ACC112 (cell line): Measurements from ENCODE around the gene LGI1.

Source experiments
- H2AFZ ChIP-seq: fragments of 200-600 bp; sonication (generic); one replicate; pipeline ENCODE4 v1.6.0; 2017; ENCODE audit warnings: antibody characterized with exemption, low read length; ENCODE audit not compliant: unreplicated experiment
- H3K27ac ChIP-seq: fragments of 200-600 bp; sonication (generic); 2 replicates; pipeline ENCODE4 v1.5.1; 2014; ENCODE audit warnings: low read depth, mild to moderate bottlenecking, antibody characterized with exemption, low read length, moderate library complexity
- H3K27me3 ChIP-seq: fragments of 200-600 bp; sonication (generic); 2 replicates; pipeline ENCODE4 v1.6.1; 2014; ENCODE audit warnings: mild to moderate bottlenecking, antibody characterized with exemption, low read length, moderate library complexity, mixed read lengths; ENCODE audit not compliant: insufficient read depth
- H3K36me3 ChIP-seq: fragments of 200-600 bp; sonication (generic); 2 replicates; pipeline ENCODE4 v1.6.1; 2016; ENCODE audit warnings: mild to moderate bottlenecking, antibody characterized with exemption, low read length, moderate library complexity, mixed read lengths; ENCODE audit not compliant: insufficient read depth
- H3K4me1 ChIP-seq: fragments of 200-600 bp; sonication (generic); one replicate; pipeline ENCODE4 v1.6.1; 2016; ENCODE audit warnings: low read length, mixed read lengths; ENCODE audit not compliant: insufficient read depth, unreplicated experiment, control insufficient read depth
- H3K4me3 ChIP-seq: fragments of 200-600 bp; sonication (generic); 2 replicates; pipeline ENCODE4 v1.5.1; 2014; ENCODE audit warnings: mild to moderate bottlenecking, low read depth, low read length
- H3K79me2 ChIP-seq: fragments of 200-600 bp; sonication (generic); one replicate; pipeline ENCODE4 v1.6.0; 2016; ENCODE audit warnings: low read length; ENCODE audit not compliant: control insufficient read depth, unreplicated experiment, insufficient read depth

Gene LGI1

GRCh38 chr10:93754761-93755160, 3.0 kb upstream of the LGI1 start:
- H3K4me1 ChIP-seq, result peaks cover 14% of the 10 kb centered on the region
- no peak overlapping the region for H3K27ac ChIP-seq
- H2AFZ ChIP-seq, result no peak overlapping the region
- no peaks in the 10 kb centered on the region for H3K79me2 ChIP-seq
- no peaks in the 10 kb centered on the region for H3K36me3 ChIP-seq
- no peak overlapping the region for H3K4me3 ChIP-seq
- 0 out of 2 replicates have a peak, but pooled peaks cover 3% of the 10 kb centered on the region for H3K27me3 ChIP-seq

GRCh38 chr10:93755443-93756116, 2.2 kb upstream of the LGI1 start:
- Histone ChIP-seq H3K36me3 (no peaks in the 10 kb centered on the region), H3K27ac (no peak overlapping the region), H3K4me3 (no peak overlapping the region), H3K79me2 (no peaks in the 10 kb centered on the region), H3K27me3 (0 out of 2 replicates have a peak, but pooled peaks cover 3% of the 10 kb centered on the region), H3K4me1 (peaks cover 14% of the 10 kb centered on the region), H2AFZ (no peak overlapping the region)

DNA sequence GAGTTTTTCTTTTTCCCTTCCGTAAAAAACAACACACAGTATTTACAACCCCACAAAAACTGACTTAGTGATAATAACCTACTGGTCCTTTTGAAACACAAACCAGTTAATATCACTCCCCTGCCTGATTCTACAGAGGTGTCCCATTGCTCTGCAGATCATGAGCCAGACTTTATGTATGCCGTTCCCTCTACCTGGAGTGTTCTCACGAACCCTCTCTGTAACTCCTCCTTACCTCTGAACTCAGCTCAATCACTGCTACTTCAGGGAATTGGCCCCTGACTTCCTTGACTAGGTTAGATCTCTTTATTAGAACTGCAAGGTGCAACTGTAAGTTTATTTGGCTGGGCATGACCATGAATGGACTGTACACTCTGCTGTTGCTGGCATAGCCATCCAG, 1.6 kb upstream of the LGI1 start:
- no peak overlapping the region for H3K4me3 ChIP-seq
- H3K79me2 ChIP-seq, result no peaks in the 10 kb centered on the region
- 0 out of 2 replicates have a peak, but pooled peaks cover 3% of the 10 kb centered on the region for H3K27me3 ChIP-seq
- H3K27ac ChIP-seq, result no peak overlapping the region
- H2AFZ ChIP-seq, result no peak overlapping the region
- H3K4me1 ChIP-seq, result peaks cover 14% of the 10 kb centered on the region
- H3K36me3 ChIP-seq, result no peaks in the 10 kb centered on the region

- Histone ChIP-seq H3K27me3 (peaks cover 4% of the 10 kb centered on the region; the same call in 1 of the 2 replicates), H3K36me3 (no peaks in the 10 kb centered on the region), H3K79me2 (no peaks in the 10 kb centered on the region), H3K4me3 (no peak overlapping the region), H3K27ac (no peak overlapping the region), H2AFZ (no peak overlapping the region), H3K4me1 (peaks cover 14% of the 10 kb centered on the region)
Observed at GRCh38 chr10:93757136-93757535, 600 bp upstream of the LGI1 start.

- peak overlapping the region; percentile 65; the same call in 1 of the 2 replicates for H3K4me3 ChIP-seq
- H3K36me3 ChIP-seq, result no peaks in the 10 kb centered on the region
- peaks cover 9% of the 10 kb centered on the region for H3K4me1 ChIP-seq
- no peak overlapping the region for H2AFZ ChIP-seq
- H3K79me2 ChIP-seq, result no peaks in the 10 kb centered on the region
- H3K27me3 ChIP-seq, result peaks cover 8% of the 10 kb centered on the region; the same call in 1 of the 2 replicates
- no peak overlapping the region for H3K27ac ChIP-seq
Observed at GRCh38 chr10:93758508-93758885, 761 bp downstream of the LGI1 start.

- Histone ChIP-seq H2AFZ (no peak overlapping the region), H3K36me3 (no peaks in the 10 kb centered on the region), H3K4me1 (peaks cover 9% of the 10 kb centered on the region), H3K79me2 (no peaks in the 10 kb centered on the region), H3K27ac (no peak overlapping the region), H3K4me3 (no peak overlapping the region), H3K27me3 (peaks cover 9% of the 10 kb centered on the region; the same call in 1 of the 2 replicates)
Observed at GRCh38 chr10:93758891-93759410, 1.2 kb downstream of the LGI1 start.

GRCh38 chr10:93760490-93760889, 2.8 kb downstream of the LGI1 start:
- Histone ChIP-seq H3K79me2 (no peaks in the 10 kb centered on the region), H3K36me3 (no peaks in the 10 kb centered on the region), H3K27me3 (peaks cover 9% of the 10 kb centered on the region; the same call in 1 of the 2 replicates), H3K4me1 (peaks cover 9% of the 10 kb centered on the region), H2AFZ (no peak overlapping the region), H3K4me3 (no peak overlapping the region), H3K27ac (no peak overlapping the region)

GRCh38 chr10:93762979-93763391, 5.2 kb downstream of the LGI1 start:
- Histone ChIP-seq H3K27me3 (peaks cover 20% of the 10 kb centered on the region), H3K4me3 (no peak overlapping the region), H3K4me1 (peaks cover 6% of the 10 kb centered on the region), H3K36me3 (no peaks in the 10 kb centered on the region), H2AFZ (no peak overlapping the region), H3K79me2 (no peaks in the 10 kb centered on the region), H3K27ac (no peak overlapping the region)

DNA sequence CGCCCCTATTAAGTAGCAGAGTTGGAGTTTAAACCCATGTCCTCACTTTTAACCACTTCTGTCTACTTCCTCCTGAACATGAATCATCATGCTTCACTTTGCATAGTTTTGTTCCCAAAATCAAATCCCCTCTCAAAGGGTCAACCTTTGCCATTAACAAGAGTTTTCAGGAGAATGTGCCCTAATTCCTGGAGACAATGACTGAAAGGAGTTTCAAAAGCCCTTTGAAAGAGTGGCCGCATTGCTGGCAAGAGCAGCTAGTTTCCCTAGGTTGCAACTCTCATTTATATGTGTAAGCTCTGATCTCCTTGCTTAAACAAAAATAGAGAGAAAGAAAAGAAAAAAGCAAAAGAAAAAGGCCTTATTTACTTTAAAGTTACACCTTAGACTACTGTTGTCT, 9.2 kb downstream of the LGI1 start:
- H3K4me1 ChIP-seq, result no peaks in the 10 kb centered on the region
- H3K4me3 ChIP-seq, result no peak overlapping the region
- no peak overlapping the region for H3K27ac ChIP-seq
- H3K79me2 ChIP-seq, result no peaks in the 10 kb centered on the region
- peaks cover 37% of the 10 kb centered on the region for H3K27me3 ChIP-seq
- H3K36me3 ChIP-seq, result no peaks in the 10 kb centered on the region
- no peak overlapping the region for H2AFZ ChIP-seq

- Histone ChIP-seq H3K4me3 (no peak overlapping the region), H3K79me2 (no peaks in the 10 kb centered on the region), H3K4me1 (no peaks in the 10 kb centered on the region), H3K27me3 (peaks cover 33% of the 10 kb centered on the region), H3K36me3 (no peaks in the 10 kb centered on the region), H3K27ac (no peak overlapping the region), H2AFZ (no peak overlapping the region)
Observed at GRCh38 chr10:93767724-93768399, 10.1 kb downstream of the LGI1 start.

DNA sequence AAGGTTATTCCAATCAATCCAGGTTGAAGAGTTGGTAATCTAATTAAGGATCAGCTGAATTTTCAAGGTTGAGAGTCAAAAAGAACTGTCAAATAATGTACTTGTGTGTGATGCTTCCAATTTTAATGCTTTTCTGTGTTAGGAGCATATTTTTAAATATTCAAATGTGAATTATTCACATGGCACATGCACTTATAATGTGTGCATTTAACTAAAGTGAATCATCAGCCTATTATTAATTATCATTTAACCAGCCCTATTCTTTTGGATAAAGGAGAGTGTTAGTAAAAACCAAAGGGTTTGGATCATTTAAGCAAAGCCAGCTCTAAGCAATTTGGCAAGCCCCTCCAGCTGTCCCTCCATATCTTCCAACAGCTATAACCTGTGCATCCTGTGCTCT, 11.2 kb downstream of the LGI1 start:
- Histone ChIP-seq H3K4me1 (no peaks in the 10 kb centered on the region), H3K36me3 (no peaks in the 10 kb centered on the region), H3K4me3 (no peak overlapping the region), H2AFZ (no peak overlapping the region), H3K79me2 (no peaks in the 10 kb centered on the region), H3K27me3 (peaks cover 32% of the 10 kb centered on the region), H3K27ac (no peak overlapping the region)
